ENCODE results near the gene LY6G6C. TPM values are rescaled to one million over a fixed set of nuclear protein-coding genes. Genes with fewer than 3 reads are reported as not detected.

Gene LY6G6C
- total and polyA plus RNA-seq, 2 of the 4 experiments (the other 2 are of a cell fraction), result not detected

GRCh38 chr6:31728767-31729514, 7.4 kb upstream of the LY6G6C start, which contains the start of gene DDAH2 (continued):
- no peak for TF ChIP-seq CTCF (conservative IDR thresholded peaks at IDR 0.05; ENCODE audit: low read depth, low read length)
- TF ChIP-seq RFX5 (IDR thresholded peaks at IDR 0.05; ENCODE audit: low read depth, low read length), result no peak
